Retinal pigment epithelial cell (primary cell): ENCODE results near the gene PTPN6.

Experiments used
- DNase-seq: peaks from one replicate; pipeline ENCODE4 v3.0.0-alpha.2; 2010; ENCODE audit warnings: low read depth
- H3K4me3 ChIP-seq: 2 replicates; pipeline ENCODE4 v1.5.1; 2011; ENCODE audit warnings: mild to moderate bottlenecking, low read length, control low read depth, moderate library complexity
- CTCF ChIP-seq: conservative IDR thresholded peaks from 2 replicates; pipeline ENCODE4 v1.5.1; 2011; ENCODE audit warnings: low read depth, low read length, control low read depth, inconsistent platforms

Gene PTPN6

GRCh38 chr12:6932766-6933165 lies 18.4 kb upstream of the PTPN6 start:
- no peak for DNase-seq
- no peak overlapping the region for H3K4me3 ChIP-seq
- TF ChIP-seq CTCF = no peak

GRCh38 chr12:6934110-6934509 lies 17.0 kb upstream of the PTPN6 start:
- TF ChIP-seq CTCF = no peak
- no peak overlapping the region for H3K4me3 ChIP-seq
- no peak for DNase-seq

GRCh38 chr12:6935371-6936193 lies 15.6 kb upstream of the PTPN6 start:
- TF ChIP-seq CTCF = no peak
- no peak overlapping the region for H3K4me3 ChIP-seq
- no peak for DNase-seq

- no peak for DNase-seq
- no peak for TF ChIP-seq CTCF
- H3K4me3 ChIP-seq = no peak overlapping the region
These were observed 14.9 kb upstream of the PTPN6 start for GRCh38 chr12:6936194-6936635.

- no peak for DNase-seq
- peak overlapping the region; percentile 55 for H3K4me3 ChIP-seq
- TF ChIP-seq CTCF = no peak
These were observed 14.3 kb upstream of the PTPN6 start for GRCh38 chr12:6936636-6937480.

GRCh38 chr12:6937481-6938352 lies 13.4 kb upstream of the PTPN6 start:
- peak overlapping the region; percentile 55 for H3K4me3 ChIP-seq
- DNase-seq = peak; percentile 78
- peak; percentile 96 for TF ChIP-seq CTCF
